ENCODE results near the gene SOHLH2. TPM values are rescaled to one million over a fixed set of nuclear protein-coding genes. Genes with fewer than 3 reads are reported as not detected.

The SOHLH2 gene
- total RNA-seq, 1 donor from 2014 or later: 0.58 TPM

GRCh38 chr13:36190771-36191170 lies 23.6 kb downstream of the SOHLH2 start:
- Mint-ChIP-seq H3K36me3 (no peaks in the 10 kb centered on the region), H3K27me3 (ENCODE audit: low read depth) (peaks cover 3% of the 10 kb centered on the region), H3K4me3 (no peak overlapping the region), H3K27ac (no peak overlapping the region), H3K9me3 (no peaks in the 10 kb centered on the region), H3K4me1 (peaks cover 6% of the 10 kb centered on the region)
- no peak for DNase-seq (ENCODE audit: low spot score in 2 of 2, unreplicated experiment in 2 of 2)
- no peak for TF ChIP-seq CTCF (IDR thresholded peaks at IDR 0.05; ENCODE audit: unreplicated experiment)

- H3K36me3 Mint-ChIP-seq: no peaks in the 10 kb centered on the region
- H3K27ac Mint-ChIP-seq: no peak overlapping the region
These were observed 25.9 kb downstream of the SOHLH2 start for GRCh38 chr13:36188441-36188840.

GRCh38 chr13:36183901-36184300 lies 30.5 kb downstream of the SOHLH2 start:
- Mint-ChIP-seq H3K4me1 (peaks cover 10% of the 10 kb centered on the region), H3K27ac (no peak overlapping the region), H3K36me3 (peaks cover 2% of the 10 kb centered on the region), H3K9me3 (peaks cover 12% of the 10 kb centered on the region), H3K4me3 (no peak overlapping the region), H3K27me3 (ENCODE audit: low read depth) (no peaks in the 10 kb centered on the region)
- no peak for TF ChIP-seq CTCF (IDR thresholded peaks at IDR 0.05; ENCODE audit: unreplicated experiment)
- no peak for DNase-seq (ENCODE audit: low spot score in 2 of 2, unreplicated experiment in 2 of 2)

More at GRCh38 chr13:36188441-36188840, 25.9 kb downstream of the SOHLH2 start:
- Mint-ChIP-seq H3K9me3 (peaks cover 3% of the 10 kb centered on the region), H3K27me3 (ENCODE audit: low read depth) (peaks cover 3% of the 10 kb centered on the region), H3K4me3 (no peak overlapping the region), H3K4me1 (peaks cover 12% of the 10 kb centered on the region)
- no peak for DNase-seq (ENCODE audit: low spot score in 2 of 2, unreplicated experiment in 2 of 2)
- TF ChIP-seq CTCF (IDR thresholded peaks at IDR 0.05; ENCODE audit: unreplicated experiment): no peak

GRCh38 chr13:36175621-36176020 lies 38.7 kb downstream of the SOHLH2 start:
- Mint-ChIP-seq H3K36me3 (peaks cover 2% of the 10 kb centered on the region), H3K4me1 (no peaks in the 10 kb centered on the region), H3K27me3 (ENCODE audit: low read depth) (peaks cover 12% of the 10 kb centered on the region), H3K4me3 (no peak overlapping the region), H3K9me3 (peaks cover 11% of the 10 kb centered on the region), H3K27ac (no peak overlapping the region)
- TF ChIP-seq CTCF (IDR thresholded peaks at IDR 0.05; ENCODE audit: unreplicated experiment): no peak
- no peak for DNase-seq (ENCODE audit: low spot score in 2 of 2, unreplicated experiment in 2 of 2)

- no peaks in the 10 kb centered on the region for H3K4me1 Mint-ChIP-seq
- H3K27me3 Mint-ChIP-seq (ENCODE audit: low read depth): peaks cover 12% of the 10 kb centered on the region
- H3K4me3 Mint-ChIP-seq: no peak overlapping the region
- TF ChIP-seq CTCF (IDR thresholded peaks at IDR 0.05; ENCODE audit: unreplicated experiment): no peak
- peaks cover 2% of the 10 kb centered on the region for H3K36me3 Mint-ChIP-seq
- no peak overlapping the region for H3K27ac Mint-ChIP-seq
- H3K9me3 Mint-ChIP-seq: peaks cover 8% of the 10 kb centered on the region
- DNase-seq (ENCODE audit: low spot score in 2 of 2, unreplicated experiment in 2 of 2): no peak
These were observed 39.4 kb downstream of the SOHLH2 start for GRCh38 chr13:36174923-36175322.

All from mesothelial cell of epicardium (in vitro differentiated cells).